Colon (tissue), 2 donors: ENCODE results near the gene ADAMTS10.
"Not testable (repeated sequence)": the region's sequence is repeated elsewhere in the genome, so short reads cannot be mapped to it uniquely, and the experiment has no call there.

ENCODE experiments used
- FAIRE-seq: peaks from 2 replicates; lab custom pipeline; 2012; peaks lifted over from hg19 to GRCh38; lab: Jason Lieb, UNC
- donor health status: control.
- donor health status: control.

The ADAMTS10 gene

GRCh38 chr19:8626842-8627241 lies 16.3 kb upstream of the ADAMTS10 start:
- FAIRE-seq, result no peak

- FAIRE-seq, result not testable (repeated sequence)
Observed at GRCh38 chr19:8622886-8623285, 12.4 kb upstream of the ADAMTS10 start.

DNA sequence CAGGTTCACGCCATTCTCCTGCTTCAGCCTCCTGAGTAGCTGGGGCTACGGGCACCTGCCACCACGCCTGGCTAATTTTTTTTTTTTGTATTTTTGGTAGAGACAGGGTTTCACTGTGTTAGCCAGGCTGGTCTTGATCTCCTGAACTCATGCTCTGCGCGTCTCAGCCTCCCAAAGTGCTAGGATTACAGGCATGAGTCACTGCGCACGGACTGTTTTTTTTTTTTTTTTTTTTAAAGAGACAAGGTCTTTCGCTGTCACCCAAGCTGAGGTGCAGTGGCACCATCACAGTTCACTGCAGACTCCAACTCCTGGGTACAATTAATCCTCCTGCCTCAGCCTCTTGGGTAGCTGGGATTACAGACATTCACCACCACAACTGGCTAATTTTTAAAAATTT lies 8.2 kb upstream of the ADAMTS10 start:
- FAIRE-seq, result no peak

GRCh38 chr19:8617984-8618383 lies 7.5 kb upstream of the ADAMTS10 start:
- no peak for FAIRE-seq

DNA sequence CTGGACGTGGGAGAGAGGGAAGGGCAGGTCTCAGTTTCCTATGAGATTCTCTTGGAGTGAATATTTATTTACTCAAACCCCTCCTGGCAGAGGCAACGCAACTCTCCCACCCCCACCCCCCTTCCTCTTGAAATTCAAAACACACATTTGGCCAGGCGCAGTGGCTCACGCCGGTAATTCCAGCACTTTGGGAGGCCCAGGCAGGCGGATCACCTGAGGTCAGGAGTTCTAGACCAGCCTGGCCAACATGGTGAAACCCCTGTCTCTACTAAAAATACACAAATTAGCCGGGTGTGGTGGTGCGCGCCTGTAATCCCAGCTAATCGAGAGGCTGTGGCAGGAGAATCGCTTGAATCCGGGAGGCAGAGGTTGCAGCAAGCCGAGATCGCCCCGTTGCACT lies 6.8 kb upstream of the ADAMTS10 start:
- not testable (repeated sequence) for FAIRE-seq

DNA sequence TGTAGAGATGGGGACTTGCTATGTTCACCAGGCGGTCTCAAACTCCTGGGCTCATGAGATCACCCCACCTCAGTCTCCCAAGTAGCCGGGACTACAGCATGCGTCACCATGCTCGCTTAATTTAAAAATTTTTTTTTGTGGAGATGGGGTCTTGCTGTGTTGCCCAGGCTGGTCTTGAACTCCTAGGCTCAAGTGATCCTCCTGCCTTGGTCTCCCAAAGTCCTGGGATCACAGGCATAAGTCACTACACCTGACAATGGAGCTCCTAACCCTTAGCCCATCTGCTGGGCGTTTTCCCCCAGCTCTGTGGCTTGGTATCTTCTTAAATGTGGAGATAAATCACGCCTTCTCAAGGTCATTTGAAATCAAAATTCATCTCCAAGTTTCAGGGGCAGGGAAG lies 6.3 kb upstream of the ADAMTS10 start:
- no peak for FAIRE-seq

GRCh38 chr19:8615813-8616596 lies 5.5 kb upstream of the ADAMTS10 start:
- no peak for FAIRE-seq

GRCh38 chr19:8615024-8615423 lies 4.5 kb upstream of the ADAMTS10 start:
- no peak for FAIRE-seq

GRCh38 chr19:8614455-8614854 lies 3.9 kb upstream of the ADAMTS10 start:
- FAIRE-seq, result no peak

DNA sequence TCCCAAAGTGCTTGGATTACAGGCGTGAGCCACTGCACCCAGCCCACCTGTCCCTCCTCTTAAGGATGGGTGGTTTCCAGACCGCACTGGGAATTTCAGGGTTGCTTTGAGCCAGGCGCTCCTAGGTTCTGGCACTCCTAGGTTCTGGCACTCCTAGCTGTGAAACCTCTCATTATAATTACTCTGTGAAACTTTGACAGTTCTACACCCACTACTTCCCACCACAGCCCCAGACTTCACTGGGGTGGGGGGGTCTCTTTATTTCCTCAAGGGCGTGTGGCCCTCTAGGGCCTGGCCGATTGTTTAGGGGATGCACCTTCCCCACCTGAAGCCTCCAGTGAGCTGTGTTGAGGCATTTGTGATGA lies 2.3 kb upstream of the ADAMTS10 start:
- FAIRE-seq, result no peak

GRCh38 chr19:8611877-8612806 lies 1.6 kb upstream of the ADAMTS10 start:
- no peak for FAIRE-seq

GRCh38 chr19:8611391-8611876 lies 919 bp upstream of the ADAMTS10 start:
- FAIRE-seq, result no peak

- FAIRE-seq, result no peak
Observed at GRCh38 chr19:8610936-8611300, 403 bp upstream of the ADAMTS10 start.

DNA sequence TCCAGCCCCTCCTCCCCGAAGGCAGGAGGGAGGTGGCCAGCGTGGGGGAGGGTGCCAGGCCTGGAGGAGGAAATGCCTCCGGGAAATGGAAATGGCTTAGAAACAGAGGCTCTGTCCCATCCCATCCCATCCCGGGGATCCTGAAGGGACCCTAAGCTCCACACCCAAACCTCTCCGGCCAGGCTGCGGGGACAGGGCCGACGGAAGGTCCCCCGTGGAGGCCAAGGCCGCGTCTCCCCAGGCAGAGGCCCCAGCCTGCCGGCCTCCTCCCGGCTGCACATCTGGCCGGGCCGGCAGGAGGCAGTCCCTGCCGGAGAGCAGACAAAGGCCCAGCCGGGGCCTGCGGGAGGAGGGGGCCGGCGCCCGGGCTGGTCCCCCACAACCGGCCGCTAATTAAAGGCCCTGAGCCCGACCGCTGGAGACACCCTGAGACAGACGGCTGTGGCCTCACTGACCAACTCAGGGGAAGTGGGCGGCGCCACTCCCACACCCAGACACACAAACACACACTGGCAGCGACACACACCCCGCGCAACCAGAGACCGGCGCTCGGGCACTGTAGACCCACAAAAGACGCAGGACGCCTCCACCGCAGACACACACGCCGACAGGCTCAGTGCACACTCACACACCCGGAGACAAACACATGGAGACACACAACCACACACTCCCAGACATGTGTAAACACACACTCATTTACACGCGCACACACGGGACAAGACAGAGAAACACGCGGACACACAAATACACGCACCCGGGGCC lies 1.1 kb downstream of the ADAMTS10 start:
- FAIRE-seq, result no peak

GRCh38 chr19:8608941-8609278 lies 1.6 kb downstream of the ADAMTS10 start:
- FAIRE-seq, result no peak

DNA sequence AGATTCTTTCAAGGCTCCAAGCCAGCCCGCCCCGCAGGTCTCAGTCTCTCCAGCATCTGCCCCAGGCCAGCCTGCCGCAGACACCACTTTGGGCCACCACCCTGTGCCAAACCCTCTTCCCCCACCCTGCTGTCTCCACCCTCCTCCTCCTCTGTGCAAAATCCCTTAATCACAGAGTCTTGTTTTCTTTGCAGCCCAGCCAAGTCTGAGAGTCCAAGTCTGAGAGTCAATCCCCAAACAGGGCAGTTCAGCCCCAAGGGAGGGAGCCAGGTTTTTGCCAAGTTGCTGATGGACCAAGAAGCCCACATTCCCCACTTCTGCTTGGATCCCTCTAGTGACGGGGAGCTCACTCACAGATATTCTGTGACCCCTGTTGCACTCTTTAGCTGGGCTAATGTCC lies 3.1 kb downstream of the ADAMTS10 start:
- no peak for FAIRE-seq

DNA sequence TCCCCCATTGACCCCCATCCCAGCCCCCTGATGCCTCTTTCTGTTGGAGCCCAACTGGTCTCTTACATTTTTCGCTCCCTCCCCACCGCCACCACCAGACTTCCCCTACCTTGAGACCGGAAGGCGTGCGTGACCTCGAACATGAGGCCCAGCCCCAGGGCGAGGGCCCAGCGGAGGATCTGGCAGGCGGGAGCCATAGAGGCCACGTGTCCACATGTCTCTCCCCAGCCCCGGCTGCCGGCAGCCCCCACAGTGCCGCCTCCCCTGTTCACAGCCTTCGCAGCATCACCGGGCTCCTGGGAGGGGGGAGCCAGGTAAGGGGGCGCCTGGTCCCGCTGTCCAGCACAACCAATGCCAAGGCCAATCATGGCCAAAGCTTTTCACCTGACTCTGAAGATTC lies 5.0 kb downstream of the ADAMTS10 start:
- FAIRE-seq, result no peak

DNA sequence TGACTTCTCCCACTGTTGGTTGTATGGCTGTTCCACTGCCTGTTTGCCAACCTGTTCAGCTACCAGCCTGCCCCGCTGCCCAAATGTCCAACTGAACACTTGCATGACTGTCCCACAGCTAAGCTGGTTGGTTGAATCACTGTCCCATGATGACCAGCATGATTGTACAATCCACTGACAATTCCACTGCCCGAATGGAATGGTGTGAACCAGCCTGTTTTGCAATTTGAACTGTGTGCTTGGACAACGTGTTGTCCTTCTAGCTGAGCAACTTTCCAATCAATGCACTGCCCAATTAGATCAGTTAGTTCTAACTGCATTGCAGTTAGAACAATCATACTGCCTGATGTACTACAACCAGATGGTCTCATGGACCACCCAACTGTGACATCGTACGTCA lies 8.7 kb downstream of the ADAMTS10 start:
- no peak for FAIRE-seq

GRCh38 chr19:8600816-8601215 lies 9.7 kb downstream of the ADAMTS10 start:
- FAIRE-seq, result no peak

DNA sequence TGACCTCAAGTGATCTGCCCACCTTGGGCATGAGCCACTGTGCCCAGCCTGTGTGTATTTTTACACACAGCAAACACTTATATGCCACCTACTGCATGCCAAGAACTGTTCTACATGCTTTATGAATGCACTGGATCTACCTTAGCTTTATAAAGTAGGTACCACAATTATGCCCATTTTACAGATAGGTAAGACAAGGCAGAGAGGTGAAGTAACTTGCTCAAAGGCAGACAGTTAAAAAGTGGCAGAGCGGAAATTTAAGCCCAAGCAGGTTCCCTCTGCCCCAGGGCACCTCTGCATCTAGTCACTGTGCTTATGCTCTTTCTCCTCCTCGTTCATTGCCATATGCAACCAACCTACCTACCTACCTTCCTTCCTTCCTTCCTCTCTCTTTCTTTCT lies 10.5 kb downstream of the ADAMTS10 start:
- FAIRE-seq, result no peak

DNA sequence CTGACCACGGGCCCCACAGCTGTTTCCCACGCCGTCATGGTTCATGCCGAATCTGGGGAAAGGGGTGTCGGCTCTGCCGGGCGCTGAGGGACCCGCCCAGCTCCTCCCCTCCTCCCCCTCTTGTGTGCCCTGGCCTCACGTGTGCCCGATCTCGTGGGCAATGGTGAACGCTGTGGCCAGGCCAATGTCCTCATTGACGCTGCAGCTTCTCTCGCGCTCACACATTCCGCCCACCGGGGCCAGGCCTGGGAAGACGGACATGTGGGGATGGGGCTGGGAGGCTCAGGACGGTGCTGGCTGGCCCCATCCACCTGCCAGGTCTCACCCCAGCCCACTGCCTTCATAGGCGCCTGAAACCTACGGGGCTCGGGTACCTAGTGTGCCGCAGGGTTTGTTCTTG lies 14.3 kb downstream of the ADAMTS10 start:
- no peak for FAIRE-seq

DNA sequence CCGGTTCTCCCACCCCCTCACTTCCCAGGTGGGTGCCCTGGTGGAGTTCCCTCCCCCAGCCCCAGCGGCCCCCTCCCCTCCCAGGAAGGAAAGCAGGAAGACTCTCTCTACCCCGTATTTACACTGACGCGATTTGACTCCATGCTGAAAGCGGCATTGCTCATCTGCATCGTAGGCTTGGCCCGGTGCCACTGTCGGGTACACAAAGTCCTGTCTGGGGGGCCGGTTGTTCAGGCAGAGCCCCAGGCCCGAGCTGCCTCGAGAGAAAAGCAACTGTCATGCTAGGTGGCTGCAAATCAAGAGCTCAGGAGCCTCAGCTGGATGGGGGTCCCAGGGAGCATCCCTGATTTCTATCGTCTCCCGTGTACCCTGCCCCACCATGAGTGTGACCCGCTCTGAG lies 14.9 kb downstream of the ADAMTS10 start:
- no peak for FAIRE-seq

- no peak for FAIRE-seq
Observed at GRCh38 chr19:8593931-8594330, 16.6 kb downstream of the ADAMTS10 start.
